GM12873 (cell line): Measurements from ENCODE around the gene DLG1.

ENCODE experiments used
- CTCF ChIP-seq: IDR thresholded peaks from 2 replicates; pipeline ENCODE4 v1.5.1; 2012; ENCODE audit warnings: low read depth, mild to moderate bottlenecking, moderate library complexity, low read length, control low read depth; ENCODE audit not compliant: insufficient read depth; ENCODE audit errors: missing control alignments

The DLG1 gene

GRCh38 chr3:197178998-197179397 is 119.4 kb downstream of the DLG1 start:
- TF ChIP-seq CTCF = no peak

- TF ChIP-seq CTCF = no peak
Measured at GRCh38 chr3:197175503-197175902, 122.9 kb downstream of the DLG1 start.

- TF ChIP-seq CTCF = no peak
Measured at GRCh38 chr3:197174927-197175326, 123.5 kb downstream of the DLG1 start.

GRCh38 chr3:197173620-197174019 is 124.8 kb downstream of the DLG1 start:
- no peak for TF ChIP-seq CTCF

GRCh38 chr3:197171481-197172067 is 126.8 kb downstream of the DLG1 start:
- TF ChIP-seq CTCF = no peak

- no peak for TF ChIP-seq CTCF
Measured at GRCh38 chr3:197169028-197169427, 129.4 kb downstream of the DLG1 start.

- TF ChIP-seq CTCF = no peak
Measured at GRCh38 chr3:197168606-197169005, 129.8 kb downstream of the DLG1 start.
